Lower leg skin (tissue), 4 donors: ENCODE results near the gene MYO18A. TPM values are rescaled to one million over a fixed set of nuclear protein-coding genes. Genes with fewer than 3 reads are reported as not detected.
A peak's percentile ranks its signal among the peaks of the same experiment; 100 is the strongest.
"Not testable (repeated sequence)": the region's sequence is repeated elsewhere in the genome, so short reads cannot be mapped to it uniquely, and the experiment has no call there.

ENCODE experiments used
- DNase-seq, 2 donors: peaks; one replicate each; pipeline ENCODE4 v3.0.0-alpha.2; 2019; ENCODE audit warnings: low spot score in 2 of 2
- H3K4me3 ChIP-seq: fragments of 200-600 bp; sonication (generic); 2 replicates; pipeline ENCODE4 v1.5.1; 2017; ENCODE audit warnings: mild to moderate bottlenecking, low read depth; ENCODE audit not compliant: poor library complexity, severe bottlenecking
- POLR2A ChIP-seq, 2 donors: fragments of 450-650 bp; IDR thresholded peaks; one replicate each; pipeline ENCODE4 v1.6.1; 2016 to 2017; ENCODE audit warnings: antibody characterized with exemption in 2 of 2, mild to moderate bottlenecking in 1 of 2, moderate library complexity in 1 of 2
- WGBS, 2 donors: methylation state at CpG; one replicate each; pipeline ENCODE4 v1.1.5; 2018; 5-methylcytosine and 5-hydroxymethylcytosine counted together
- intact Hi-C: fragments of 100-400 bp; cut with DNase I; formaldehyde crosslinking; loops from one replicate; pipeline ENCODE4 v1.15.0; 2023; ENCODE audit warnings: low total_unique reads
- total RNA-seq, 4 donors: library from RNA; depleted of rRNA; stranded (reverse); fragments of >200 nt; gene quantifications; one replicate each; pipeline ENCODE4 v1.1.0, GENCODE V29; 2016
- TF ChIP-seq, protein P1 (sequence below), 3 donors: fragments of 450-650 bp; IDR thresholded peaks; one replicate each; pipeline ENCODE4 v1.5.1; 2016; ENCODE audit warnings: antibody characterized with exemption in 3 of 3, mild to moderate bottlenecking in 3 of 3, moderate library complexity in 2 of 3

The MYO18A gene, protein sequence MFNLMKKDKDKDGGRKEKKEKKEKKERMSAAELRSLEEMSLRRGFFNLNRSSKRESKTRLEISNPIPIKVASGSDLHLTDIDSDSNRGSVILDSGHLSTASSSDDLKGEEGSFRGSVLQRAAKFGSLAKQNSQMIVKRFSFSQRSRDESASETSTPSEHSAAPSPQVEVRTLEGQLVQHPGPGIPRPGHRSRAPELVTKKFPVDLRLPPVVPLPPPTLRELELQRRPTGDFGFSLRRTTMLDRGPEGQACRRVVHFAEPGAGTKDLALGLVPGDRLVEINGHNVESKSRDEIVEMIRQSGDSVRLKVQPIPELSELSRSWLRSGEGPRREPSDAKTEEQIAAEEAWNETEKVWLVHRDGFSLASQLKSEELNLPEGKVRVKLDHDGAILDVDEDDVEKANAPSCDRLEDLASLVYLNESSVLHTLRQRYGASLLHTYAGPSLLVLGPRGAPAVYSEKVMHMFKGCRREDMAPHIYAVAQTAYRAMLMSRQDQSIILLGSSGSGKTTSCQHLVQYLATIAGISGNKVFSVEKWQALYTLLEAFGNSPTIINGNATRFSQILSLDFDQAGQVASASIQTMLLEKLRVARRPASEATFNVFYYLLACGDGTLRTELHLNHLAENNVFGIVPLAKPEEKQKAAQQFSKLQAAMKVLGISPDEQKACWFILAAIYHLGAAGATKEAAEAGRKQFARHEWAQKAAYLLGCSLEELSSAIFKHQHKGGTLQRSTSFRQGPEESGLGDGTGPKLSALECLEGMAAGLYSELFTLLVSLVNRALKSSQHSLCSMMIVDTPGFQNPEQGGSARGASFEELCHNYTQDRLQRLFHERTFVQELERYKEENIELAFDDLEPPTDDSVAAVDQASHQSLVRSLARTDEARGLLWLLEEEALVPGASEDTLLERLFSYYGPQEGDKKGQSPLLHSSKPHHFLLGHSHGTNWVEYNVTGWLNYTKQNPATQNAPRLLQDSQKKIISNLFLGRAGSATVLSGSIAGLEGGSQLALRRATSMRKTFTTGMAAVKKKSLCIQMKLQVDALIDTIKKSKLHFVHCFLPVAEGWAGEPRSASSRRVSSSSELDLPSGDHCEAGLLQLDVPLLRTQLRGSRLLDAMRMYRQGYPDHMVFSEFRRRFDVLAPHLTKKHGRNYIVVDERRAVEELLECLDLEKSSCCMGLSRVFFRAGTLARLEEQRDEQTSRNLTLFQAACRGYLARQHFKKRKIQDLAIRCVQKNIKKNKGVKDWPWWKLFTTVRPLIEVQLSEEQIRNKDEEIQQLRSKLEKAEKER (N-terminal part only)
- 100 to 1,000 TPM in 1 of 4 donors, 10 to 100 TPM in 3; 87.3 to 123 (median 94.0) TPM for total RNA-seq

DNA sequence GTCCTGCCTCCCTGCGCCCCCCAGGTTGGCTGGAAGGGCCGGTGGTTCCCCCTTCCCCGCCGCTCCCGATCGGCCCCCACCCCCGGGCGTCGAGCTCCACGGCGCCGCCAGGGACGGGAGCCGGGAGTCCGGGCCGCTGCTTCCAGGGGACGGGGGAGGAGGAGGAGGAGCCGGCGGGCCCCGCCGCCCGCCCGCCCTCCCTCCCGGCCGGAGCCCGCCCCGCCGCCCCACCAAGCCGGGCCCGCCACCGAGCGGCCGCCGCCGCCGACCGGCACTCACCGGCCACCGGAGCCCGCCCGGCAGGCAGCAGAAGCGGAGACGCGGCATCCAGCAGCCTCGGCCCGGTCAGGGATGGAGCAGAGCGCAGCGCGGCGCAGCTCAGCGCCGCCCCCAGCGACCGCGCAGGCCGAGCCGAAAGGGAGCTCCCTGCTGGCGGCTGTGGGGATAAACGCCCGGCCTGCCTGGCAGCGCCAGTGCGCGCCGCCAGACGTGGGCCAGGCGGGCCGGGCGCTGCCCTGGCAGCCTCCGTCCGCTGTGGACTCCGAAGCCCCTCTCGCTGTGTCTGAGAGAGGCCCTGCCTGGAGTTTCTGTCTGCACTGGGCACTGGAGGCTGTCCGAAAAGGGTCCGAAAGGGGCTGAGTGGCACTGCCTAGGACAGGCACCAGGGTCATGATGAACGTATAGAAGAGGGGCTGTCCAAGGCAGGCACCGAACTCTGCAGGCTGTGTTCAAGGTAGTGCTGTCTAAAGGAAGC, at the start of gene MYO18A:
TSS of gene MYO18A (minus strand) at position 365 of the 754 bp plus-strand sequence. CDS start 13,458 bp downstream, outside the sequence.
- DNase-seq = peak in 1 of 2 donors; percentile 94
- WGBS, 2 donors = 1 to 6% methylated on average over 3 to 63 of the region's 76 CpGs
- no peak for TF ChIP-seq POLR2A (IDR thresholded peaks at IDR 0.05)
- TF ChIP-seq, protein P1, sequence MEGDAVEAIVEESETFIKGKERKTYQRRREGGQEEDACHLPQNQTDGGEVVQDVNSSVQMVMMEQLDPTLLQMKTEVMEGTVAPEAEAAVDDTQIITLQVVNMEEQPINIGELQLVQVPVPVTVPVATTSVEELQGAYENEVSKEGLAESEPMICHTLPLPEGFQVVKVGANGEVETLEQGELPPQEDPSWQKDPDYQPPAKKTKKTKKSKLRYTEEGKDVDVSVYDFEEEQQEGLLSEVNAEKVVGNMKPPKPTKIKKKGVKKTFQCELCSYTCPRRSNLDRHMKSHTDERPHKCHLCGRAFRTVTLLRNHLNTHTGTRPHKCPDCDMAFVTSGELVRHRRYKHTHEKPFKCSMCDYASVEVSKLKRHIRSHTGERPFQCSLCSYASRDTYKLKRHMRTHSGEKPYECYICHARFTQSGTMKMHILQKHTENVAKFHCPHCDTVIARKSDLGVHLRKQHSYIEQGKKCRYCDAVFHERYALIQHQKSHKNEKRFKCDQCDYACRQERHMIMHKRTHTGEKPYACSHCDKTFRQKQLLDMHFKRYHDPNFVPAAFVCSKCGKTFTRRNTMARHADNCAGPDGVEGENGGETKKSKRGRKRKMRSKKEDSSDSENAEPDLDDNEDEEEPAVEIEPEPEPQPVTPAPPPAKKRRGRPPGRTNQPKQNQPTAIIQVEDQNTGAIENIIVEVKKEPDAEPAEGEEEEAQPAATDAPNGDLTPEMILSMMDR (IDR thresholded peaks at IDR 0.05) = peak in 1 of 3 donors; percentile 58
- H3K4me3 ChIP-seq = peak within 1 kb of the TSS; percentile 36
- intact Hi-C loops = no loop called here

DNA sequence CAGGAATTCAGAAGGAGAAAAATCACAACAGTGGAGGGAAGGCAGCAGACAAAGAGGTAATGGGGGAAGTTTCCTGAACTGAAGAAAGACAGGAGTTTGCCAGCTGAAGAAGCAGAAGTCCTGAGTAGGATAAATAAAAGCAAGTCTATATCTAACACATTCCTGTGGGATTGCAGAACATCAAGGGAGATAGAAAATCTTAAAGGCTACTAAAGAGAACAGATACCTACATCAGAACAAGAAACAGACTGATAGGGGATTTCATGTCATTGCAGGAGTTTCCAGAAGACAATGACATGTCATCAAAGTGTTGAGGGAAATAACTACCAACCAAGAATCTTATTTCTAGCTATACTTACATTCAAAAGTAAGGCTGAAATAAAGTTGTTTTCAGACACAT, 45.2 kb upstream of the MYO18A start:
- TF ChIP-seq, protein P1 (IDR thresholded peaks at IDR 0.05) = no peak
- no peak for TF ChIP-seq POLR2A (IDR thresholded peaks at IDR 0.05)
- H3K4me3 ChIP-seq = no peak overlapping the region
- no peak for DNase-seq
- intact Hi-C loops = no loop called here

DNA sequence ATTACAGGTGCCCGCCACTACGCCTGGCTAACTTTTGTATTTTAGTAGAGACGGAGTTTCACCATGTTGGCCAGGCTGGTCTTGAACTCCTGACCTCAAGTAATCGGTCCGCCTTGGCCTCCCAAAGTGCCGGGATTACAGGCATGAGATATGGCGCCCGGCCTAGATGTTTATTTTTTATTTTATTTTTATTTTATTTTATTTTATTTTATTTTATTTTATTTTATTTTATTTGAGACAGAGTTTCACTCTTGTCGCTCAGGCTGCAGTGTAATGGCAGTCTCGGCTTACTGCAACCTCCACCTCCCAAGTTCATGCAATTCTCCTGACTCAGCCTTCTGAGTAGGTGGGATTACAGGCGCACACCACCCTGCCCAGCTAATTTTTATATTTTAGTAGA, 41.1 kb upstream of the MYO18A start:
- 96 to 97% methylated on average over 11 of the region's 11 CpGs for WGBS, 2 donors
- peak in 1 of 2 donors; percentile 31 for DNase-seq
- H3K4me3 ChIP-seq, intact Hi-C loops: not testable (repeated sequence)

DNA sequence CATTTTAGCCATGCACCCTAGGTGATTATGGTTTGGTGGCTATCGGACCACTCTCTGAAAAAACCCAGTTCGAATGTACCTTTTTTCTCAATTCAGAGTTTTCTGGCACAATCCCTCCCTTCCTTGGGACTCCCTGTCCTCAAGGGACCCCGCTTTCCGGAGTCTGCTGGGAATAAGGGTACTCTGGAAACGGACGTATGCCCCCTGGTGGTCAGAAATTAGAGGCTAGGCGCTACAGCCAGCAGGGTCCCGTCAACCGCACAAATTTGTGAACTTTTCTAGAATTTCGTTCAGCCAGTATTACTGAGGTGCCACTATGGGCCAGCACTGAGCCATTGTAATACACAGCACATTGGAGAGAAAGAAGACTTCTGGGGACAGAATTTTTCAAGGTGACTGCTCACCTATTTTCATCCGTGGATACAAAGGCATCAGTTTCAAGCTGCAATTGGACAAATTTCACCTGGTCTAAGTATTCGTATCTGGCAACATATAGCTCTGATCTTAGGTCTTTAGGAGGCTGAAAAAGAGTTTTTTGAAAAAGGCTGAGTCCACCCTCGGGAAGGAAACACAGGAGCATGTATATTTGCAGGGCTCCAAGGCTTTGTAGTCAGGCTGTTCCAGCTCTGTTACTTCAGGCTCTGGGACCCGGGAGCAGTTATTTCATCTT, 39.3 kb upstream of the MYO18A start:
- TF ChIP-seq, protein P1 (IDR thresholded peaks at IDR 0.05) = peak in 1 of 3 donors; percentile 79
- no peak for TF ChIP-seq POLR2A (IDR thresholded peaks at IDR 0.05)
- H3K4me3 ChIP-seq = no peak overlapping the region
- DNase-seq = peak; percentile 75 to 96
- 12 to 18% methylated on average over 14 of the region's 14 CpGs for WGBS, 2 donors
- intact Hi-C loops = loop anchor here (2.0 kb wide), 1 partner anchor 71 kb away; no protein-coding TSS in a partner anchor

DNA sequence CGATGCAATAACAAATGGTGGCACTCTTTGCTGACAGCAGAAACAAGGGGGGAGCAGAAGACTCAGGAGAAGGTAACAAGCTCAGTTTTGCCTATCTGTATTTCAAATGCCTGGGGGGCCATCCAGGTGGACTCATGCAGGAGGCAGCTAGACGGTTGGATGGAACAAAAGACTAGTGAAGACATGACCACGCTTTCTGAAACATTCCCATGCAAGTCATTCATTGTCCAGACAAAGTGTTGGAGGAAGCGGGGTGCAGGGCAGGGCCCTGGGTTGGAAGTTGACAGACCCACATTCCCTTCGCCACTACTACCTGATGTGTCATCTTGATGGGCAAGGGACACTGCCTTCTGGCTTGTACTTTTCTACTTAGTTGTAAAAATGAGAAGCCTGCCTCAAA, 36.7 kb upstream of the MYO18A start:
- DNase-seq = peak in 1 of 2 donors; percentile 65
- intact Hi-C loops = no loop called here
- TF ChIP-seq, protein P1 (IDR thresholded peaks at IDR 0.05) = no peak
- TF ChIP-seq POLR2A (IDR thresholded peaks at IDR 0.05) = no peak
- WGBS, 2 donors = 65 to 68% methylated on average over 5 of the region's 5 CpGs
- no peak overlapping the region for H3K4me3 ChIP-seq
